Fibroblast of the aortic adventitia (primary cell): Measurements from ENCODE around the gene HORMAD1. TPM values are rescaled to one million over a fixed set of nuclear protein-coding genes. Genes with fewer than 3 reads are reported as not detected.
"Not testable (repeated sequence)": the region's sequence is repeated elsewhere in the genome, so short reads cannot be mapped to it uniquely, and the experiment has no call there.

Experiments used
- DNase-seq: peaks from one replicate; pipeline ENCODE4 v3.0.0-alpha.2; 2010; ENCODE audit warnings: low read depth
- H3K4me3 ChIP-seq: 2 replicates; pipeline ENCODE4 v1.5.1; 2011; ENCODE audit warnings: low read depth, mild to moderate bottlenecking, control low read depth, low read length, moderate library complexity
- CTCF ChIP-seq: IDR thresholded peaks from 2 replicates; pipeline ENCODE4 v1.5.1; 2011; ENCODE audit warnings: mild to moderate bottlenecking, low read length, control low read depth, inconsistent platforms; ENCODE audit not compliant: insufficient read depth
- total RNA-seq: library from RNA; depleted of rRNA; stranded (reverse); fragments of >200 nt; gene quantifications from 2 replicates; pipeline ENCODE4 v1.2.3, GENCODE V29; 2012; ENCODE audit warnings: low replicate concordance

HORMAD1 gene
- total RNA-seq: not detected in 2 replicates

- no peak within 1 kb of the TSS for H3K4me3 ChIP-seq
- DNase-seq: no peak
- no peak for TF ChIP-seq CTCF
Observed at GRCh38 chr1:150720703-150721102, at the start of gene HORMAD1. Gene HORMAD1, minus strand, starts transcription at chr1:150720895. Its CDS starts 1,390 bp downstream, at chr1:150719505.

GRCh38 chr1:150767704-150768103, 47.0 kb upstream of the HORMAD1 start:
- H3K4me3 ChIP-seq, DNase-seq: not testable (repeated sequence)

GRCh38 chr1:150765977-150766301, 45.2 kb upstream of the HORMAD1 start:
- H3K4me3 ChIP-seq: not testable (repeated sequence)

GRCh38 chr1:150765296-150765976, 44.7 kb upstream of the HORMAD1 start, which contains the start of gene CTSS:
Gene CTSS, minus strand, starts transcription at chr1:150765778. Its CDS starts 1,015 bp downstream, at chr1:150764763.
- peak within 1 kb of the TSS; percentile 15 for H3K4me3 ChIP-seq
- DNase-seq: peak; percentile 57
- no peak for TF ChIP-seq CTCF

More at GRCh38 chr1:150765977-150766301, 45.2 kb upstream of the HORMAD1 start:
- not testable (repeated sequence) for DNase-seq

GRCh38 chr1:150764617-150765101, 44.0 kb upstream of the HORMAD1 start:
- no peak overlapping the region for H3K4me3 ChIP-seq
- TF ChIP-seq CTCF: no peak
- DNase-seq: peak; percentile 96

GRCh38 chr1:150763018-150763417, 42.3 kb upstream of the HORMAD1 start:
- no peak for TF ChIP-seq CTCF
- H3K4me3 ChIP-seq: no peak overlapping the region
- DNase-seq: no peak

GRCh38 chr1:150762552-150762951, 41.9 kb upstream of the HORMAD1 start:
- DNase-seq: no peak
- H3K4me3 ChIP-seq: no peak overlapping the region
- TF ChIP-seq CTCF: no peak

- no peak for TF ChIP-seq CTCF
- no peak for DNase-seq
- no peak overlapping the region for H3K4me3 ChIP-seq
Observed at GRCh38 chr1:150761801-150762200, 41.1 kb upstream of the HORMAD1 start.
